ENCODE data around the gene LYZL4.

The LYZL4 gene

DNA sequence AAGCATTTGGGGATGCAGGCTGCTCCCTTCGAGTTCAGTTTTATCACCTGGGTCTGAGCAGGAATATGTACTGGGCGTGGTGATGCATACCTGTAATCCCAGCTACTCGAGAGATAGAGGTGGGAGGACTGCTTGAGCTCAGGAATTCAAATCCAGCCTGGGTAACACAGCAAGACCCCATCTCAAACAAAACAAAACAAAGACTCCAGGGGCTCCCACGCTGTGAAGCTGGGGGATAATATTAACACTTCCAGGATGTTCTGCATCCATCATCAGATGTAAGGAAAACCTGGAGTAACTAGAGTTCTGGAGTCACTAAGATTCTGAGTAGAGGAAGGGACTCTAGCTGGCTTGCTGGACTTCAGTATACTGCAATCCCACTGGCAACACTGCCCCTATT is 40.6 kb downstream of the LYZL4 start:
- no peak for DNase-seq

DNA sequence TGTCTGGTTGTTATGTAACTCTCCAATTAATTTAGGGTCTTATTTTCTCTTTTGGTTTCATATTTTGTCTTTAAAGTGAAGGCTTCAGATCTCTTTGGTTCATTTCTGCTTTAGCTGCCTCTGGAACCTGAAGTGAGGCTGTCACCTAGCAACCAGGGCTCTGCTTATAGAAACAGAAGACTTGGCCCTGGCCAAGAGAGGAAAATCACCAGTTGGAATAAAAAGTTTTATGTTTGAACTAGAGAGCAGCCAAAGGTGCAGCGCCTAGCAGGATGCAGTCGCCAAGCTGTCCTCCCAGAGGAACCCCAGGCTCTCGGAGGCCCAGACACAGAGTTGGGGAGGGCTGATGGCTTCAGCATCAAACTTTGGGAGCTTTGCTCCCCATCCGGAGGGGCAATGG is 41.1 kb downstream of the LYZL4 start:
- no peak for DNase-seq

DNA sequence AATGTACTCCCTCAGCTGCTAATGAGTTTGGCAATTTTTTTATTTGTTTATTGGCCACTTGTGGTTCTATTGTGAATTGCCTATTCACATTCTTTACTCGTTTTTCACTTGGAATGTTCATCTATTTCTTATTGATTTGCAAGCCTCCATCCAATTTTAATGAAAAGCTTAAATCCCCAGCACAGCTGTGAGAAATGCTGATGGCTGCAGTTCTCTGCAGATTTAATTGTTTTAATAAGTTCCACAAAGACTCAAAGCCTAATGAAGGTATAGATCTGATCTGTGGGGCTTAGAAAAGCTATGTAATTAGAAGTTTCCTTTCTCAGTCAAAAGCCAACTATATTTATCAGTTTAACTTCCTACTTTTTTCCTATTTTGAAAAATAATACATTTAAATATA is 41.5 kb downstream of the LYZL4 start:
- no peak for DNase-seq

DNA sequence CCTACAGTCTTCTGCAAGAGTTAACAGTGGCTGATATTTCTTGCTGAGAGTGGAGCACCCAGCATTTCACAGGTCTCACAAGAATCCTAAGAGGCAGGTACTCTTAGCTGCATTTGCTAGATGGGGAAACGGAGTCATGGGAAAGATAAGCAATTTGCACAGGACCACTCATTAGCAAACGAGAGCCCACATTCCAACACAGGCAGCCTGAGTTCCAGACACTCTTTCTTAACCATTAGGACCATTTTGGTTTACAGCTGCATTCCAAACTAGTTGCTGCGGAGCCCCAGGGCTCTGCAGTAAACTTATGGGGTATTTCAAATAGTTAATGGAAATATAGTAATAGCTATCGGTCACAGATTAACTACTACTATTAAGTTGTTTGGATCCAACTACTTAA is 42.5 kb downstream of the LYZL4 start:
- DNase-seq = no peak

DNA sequence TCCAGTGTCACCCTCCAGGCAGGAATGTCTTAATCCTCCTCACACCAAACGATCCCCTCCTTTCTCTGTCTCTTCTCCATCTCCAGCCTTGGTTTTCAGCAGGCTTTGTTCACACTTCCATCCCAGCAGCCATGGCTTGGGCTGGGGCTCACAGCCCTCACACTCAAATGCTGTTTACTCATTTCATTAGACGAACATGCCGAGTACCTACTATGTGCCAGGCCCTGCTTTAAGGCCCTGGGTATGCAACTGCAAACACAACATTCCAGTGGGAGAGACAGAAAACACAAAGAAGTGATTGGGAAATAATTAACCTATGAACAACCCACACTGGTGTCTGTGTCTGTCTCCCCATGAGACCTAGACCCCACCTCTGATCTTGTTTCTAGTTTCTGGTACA is 43.9 kb downstream of the LYZL4 start:
- DNase-seq = no peak

DNA sequence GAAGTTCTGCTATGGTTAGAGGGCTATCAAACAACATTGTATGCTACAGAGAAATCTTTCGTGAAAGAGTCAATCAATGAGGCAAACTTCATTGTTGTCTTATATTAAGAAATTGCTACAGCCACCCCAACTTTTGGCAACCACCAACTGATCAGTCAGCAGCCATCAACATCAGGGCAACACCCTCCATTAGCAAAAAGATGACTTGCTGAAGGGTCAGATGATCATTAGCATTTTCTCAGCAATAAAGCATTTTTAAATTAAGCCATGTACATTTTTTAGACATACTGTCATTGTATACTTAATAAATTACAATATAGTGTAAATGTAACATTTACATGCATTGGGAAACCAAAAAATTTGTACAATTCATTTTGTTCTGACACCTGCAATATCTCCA is 53.1 kb downstream of the LYZL4 start:
- no peak for DNase-seq

DNA sequence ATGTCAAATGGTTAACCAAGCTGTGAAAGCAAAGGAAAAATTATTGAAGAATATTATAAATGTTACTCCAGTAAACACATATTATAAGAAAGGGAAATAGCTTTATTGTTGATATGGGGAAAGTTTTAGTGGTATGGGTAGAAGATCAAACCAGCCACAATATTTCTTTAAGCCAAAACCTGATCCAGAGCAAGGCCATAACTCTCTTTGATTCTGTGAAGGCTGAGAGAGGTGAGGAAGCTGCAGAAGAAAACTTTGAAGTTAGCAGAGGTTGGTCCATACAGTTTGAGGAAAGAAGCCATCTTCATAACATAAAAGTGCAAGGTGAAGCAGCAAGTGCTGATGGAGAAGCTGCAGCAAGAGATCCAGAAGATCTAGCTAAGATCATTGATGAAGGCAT is 54.8 kb downstream of the LYZL4 start:
- no peak for DNase-seq

DNA sequence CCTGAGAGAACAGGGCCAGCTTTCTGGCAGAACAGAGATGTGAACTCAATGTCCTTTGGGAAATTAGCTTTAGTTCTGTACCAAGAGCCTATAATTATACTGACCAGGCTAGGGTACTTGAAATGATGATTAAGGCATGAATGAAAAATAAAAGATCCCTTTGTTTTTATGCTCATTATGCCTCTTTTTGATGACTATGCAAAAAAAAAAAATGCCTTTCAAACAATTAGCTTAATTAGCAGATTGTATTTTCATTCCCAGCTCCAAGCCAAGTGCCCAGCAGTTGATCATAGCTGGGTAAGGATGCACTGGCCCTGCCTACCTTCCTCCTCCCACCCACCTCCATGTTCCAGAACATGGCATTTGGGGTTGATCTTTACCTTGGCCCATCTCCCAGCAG is 56.8 kb downstream of the LYZL4 start:
- no peak for DNase-seq

DNA sequence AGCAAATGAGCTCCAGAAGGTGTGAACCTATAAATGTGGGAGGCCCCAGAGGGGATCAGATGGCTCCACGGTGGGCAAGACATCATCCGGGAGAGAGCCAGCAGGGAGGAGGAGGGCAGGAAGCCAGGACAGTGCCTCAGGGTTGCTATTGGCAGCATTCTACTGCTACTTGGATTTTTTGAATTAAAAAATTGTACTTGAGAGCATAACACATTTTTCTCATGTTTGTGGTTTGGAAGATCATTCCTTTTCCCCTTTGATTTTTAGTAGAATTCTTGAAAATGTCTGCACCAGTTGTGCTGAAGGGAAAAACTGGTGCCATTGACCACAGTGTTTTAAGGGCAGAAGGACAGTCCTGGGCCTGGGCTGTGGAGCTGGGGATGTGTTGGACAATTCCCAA is 59.2 kb downstream of the LYZL4 start:
- DNase-seq = peak; percentile 36

DNA sequence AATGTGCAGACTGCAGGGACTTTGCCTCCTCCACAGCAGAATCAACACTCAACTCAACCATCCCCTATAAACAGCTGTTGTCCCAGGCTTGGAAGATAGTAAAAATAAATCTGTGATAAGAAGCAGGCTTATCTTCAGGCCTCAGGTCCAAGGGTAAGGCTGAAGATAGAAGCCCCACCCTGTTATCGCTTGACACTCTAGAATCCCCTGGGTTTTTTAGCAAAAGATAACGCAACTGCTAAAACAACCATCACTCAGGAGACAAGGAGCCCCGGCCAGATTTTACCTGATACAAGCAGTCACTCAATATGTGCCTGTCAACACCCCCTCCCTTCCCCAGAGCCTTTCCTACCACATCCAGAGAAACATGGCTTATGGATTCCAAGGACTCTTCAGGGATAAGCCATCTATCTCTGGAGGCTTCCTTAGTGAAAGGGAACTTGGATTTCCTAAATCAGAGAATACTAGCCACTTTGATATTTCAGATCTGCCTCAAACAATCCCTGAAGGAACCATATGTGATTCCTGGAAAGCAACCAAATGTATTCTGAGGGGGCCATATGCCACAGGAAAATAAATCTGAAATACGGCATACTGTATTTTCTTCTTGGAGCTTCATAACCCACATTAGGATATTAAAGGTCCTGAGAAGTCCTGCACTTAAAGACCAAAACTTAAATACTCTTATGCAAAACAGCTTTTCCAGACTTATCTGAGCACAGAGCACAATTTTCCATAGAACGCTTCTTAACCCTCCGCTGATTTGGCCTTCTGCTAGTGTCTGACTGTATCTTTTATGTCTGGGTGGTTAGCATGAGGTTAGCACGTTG is 60.4 kb downstream of the LYZL4 start:
- no peak for DNase-seq

DNA sequence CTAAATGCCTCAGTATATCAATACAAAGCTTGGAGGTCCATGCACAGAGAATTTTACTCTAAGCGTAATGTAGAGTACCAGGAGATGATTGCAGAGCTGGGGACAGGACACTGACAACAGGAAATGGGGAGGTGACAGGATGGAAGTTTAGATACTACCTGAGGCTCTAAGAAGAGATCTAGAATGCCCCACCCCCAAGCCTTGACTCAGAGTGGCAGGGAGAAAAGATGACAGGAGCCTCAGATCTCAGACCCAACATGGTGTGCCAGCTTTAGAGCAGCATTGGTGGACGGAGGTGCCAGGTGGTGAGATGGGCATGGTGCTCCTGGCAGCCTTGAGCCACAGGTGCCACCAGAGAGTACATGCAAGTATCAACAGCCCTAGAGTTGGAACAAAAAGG is 62.5 kb downstream of the LYZL4 start:
- no peak for DNase-seq
